ENCODE results near the gene ZBED2. TPM values are rescaled to one million over a fixed set of nuclear protein-coding genes. Genes with fewer than 3 reads are reported as not detected.

ZBED2 gene
- polyA plus RNA-seq, 6 donors from 2014 or later, result 0.12 to 4.9 (median 1.4) TPM

DNA sequence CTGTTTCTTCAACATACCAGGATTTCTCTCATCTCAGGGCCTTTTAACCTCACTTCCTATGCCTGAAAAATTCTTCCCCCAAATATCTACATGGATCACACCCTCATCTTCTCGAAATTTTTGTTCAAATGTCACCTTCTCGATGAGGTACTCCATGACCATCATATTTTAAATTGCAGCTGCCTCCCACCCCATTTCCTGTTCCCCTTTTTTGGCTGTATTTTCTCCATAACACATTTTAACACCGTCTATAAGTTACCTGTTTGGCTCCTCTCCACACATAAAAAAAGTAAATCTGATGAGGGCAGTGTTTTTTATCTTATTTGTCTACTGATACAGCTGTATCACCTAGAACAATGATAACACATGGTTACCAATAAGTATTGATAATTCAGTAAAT is 20.7 kb upstream of the ZBED2 start:
- ATAC-seq (ENCODE audit: low read depth in 2 of 2), result peak; percentile 53 to 57
- peak overlapping the region in 4 of 6 donors; percentile 46 to 86 (median 54) for H3K27ac Mint-ChIP-seq
- H3K4me1 Mint-ChIP-seq, result peaks cover 19 to 36% (median 23%) of the 10 kb centered on the region in 3 donors
- peaks cover 0 to 5% (median 1%) of the 10 kb centered on the region in 7 donors for H3K9me3 Mint-ChIP-seq
- no peaks in the 10 kb centered on the region for H3K36me3 Mint-ChIP-seq
- no peak for DNase-seq
- no peaks in the 10 kb centered on the region for H3K27me3 Mint-ChIP-seq
- peak overlapping the region in 4 of 8 donors; percentile 0 to 57 (median 38) for H3K4me3 Mint-ChIP-seq

DNA sequence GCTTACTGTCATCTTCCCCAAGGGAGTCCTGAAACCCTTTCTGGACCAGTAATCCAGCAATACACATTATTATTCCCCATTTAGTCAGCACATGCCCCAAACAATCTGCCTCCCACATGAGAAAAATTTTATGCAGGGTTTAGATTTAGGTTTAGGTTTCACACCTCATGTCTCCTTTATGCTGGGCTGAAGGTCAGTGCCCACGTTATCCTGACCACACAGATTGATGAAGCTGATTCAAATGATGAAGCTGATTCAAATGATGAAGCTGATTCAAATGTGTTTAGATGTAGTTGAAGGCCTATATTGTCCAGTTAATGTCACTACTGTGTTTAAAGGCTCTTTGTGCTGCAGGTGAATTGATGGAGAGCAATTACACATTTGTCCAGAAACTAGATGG is 18.1 kb upstream of the ZBED2 start:
- H3K4me1 Mint-ChIP-seq, result peaks cover 32 to 47% (median 37%) of the 10 kb centered on the region in 3 donors
- peaks cover 0 to 5% (median 1%) of the 10 kb centered on the region in 7 donors for H3K9me3 Mint-ChIP-seq
- no peaks in the 10 kb centered on the region for H3K27me3 Mint-ChIP-seq
- no peaks in the 10 kb centered on the region for H3K36me3 Mint-ChIP-seq
- no peak overlapping the region for H3K27ac Mint-ChIP-seq
- ATAC-seq (ENCODE audit: low read depth in 2 of 2), result no peak
- no peak overlapping the region for H3K4me3 Mint-ChIP-seq
- DNase-seq, result no peak

DNA sequence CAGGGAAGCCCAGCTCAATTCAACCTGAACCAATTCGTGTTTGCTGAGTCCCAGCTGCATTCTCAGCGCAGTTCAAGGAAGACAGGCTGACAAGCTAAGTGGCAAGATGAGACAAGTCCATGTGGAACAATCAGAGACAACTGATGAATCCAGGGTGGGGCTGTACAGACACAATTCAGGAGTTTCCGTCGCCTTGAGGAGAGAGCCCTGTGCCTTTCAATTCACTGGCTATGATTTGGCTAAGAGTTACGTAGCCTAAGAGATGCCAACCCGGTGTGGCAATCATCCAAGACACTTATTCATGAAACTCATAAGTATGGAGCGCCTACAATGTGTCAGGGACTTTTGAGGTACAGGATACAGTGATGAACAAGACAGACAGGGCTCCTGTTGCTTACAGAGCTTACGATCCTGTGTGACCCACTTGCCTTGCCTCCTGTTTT is 15.5 kb upstream of the ZBED2 start:
- Mint-ChIP-seq H3K36me3 (no peaks in the 10 kb centered on the region), H3K9me3 (peaks cover 0 to 4% (median 0%) of the 10 kb centered on the region in 7 donors), H3K4me3 (peak overlapping the region in 6 of 8 donors; percentile 57 to 72 (median 66)), H3K27ac (peak overlapping the region in 5 of 6 donors; percentile 40 to 94 (median 67)), H3K27me3 (no peaks in the 10 kb centered on the region), H3K4me1 (peaks cover 19 to 33% (median 27%) of the 10 kb centered on the region in 3 donors)
- no peak for DNase-seq
- peak; percentile 26 to 44 for ATAC-seq (ENCODE audit: low read depth in 2 of 2)

DNA sequence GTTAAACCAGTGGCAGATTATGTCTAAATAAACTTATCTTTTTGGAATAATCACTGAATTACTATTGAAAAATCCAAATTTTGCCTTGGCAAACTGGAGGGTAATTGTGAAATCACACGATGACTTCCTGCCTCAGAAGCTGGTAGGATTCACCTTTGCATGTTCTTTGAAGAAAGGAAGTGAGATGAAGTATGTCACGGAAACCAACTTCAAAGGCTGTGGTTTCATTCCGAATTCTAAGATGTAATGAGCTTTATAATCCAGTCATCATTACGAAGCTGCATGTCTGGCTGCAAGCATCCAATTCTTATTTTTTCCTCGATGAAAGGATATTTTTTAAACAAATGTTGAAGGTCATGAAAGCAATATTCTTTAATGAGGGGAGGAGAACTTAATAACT is 15.0 kb upstream of the ZBED2 start:
- no peaks in the 10 kb centered on the region for H3K27me3 Mint-ChIP-seq
- peak overlapping the region; percentile 6 to 94 (median 59) for H3K27ac Mint-ChIP-seq
- no peaks in the 10 kb centered on the region for H3K36me3 Mint-ChIP-seq
- ATAC-seq (ENCODE audit: low read depth in 2 of 2) (peak; percentile 90 to 96), DNase-seq (peak; percentile 22)
- peaks cover 16 to 29% (median 24%) of the 10 kb centered on the region in 3 donors for H3K4me1 Mint-ChIP-seq
- peaks cover 0 to 3% (median 0%) of the 10 kb centered on the region in 7 donors for H3K9me3 Mint-ChIP-seq
- H3K4me3 Mint-ChIP-seq, result peak overlapping the region in 6 of 8 donors; percentile 57 to 72 (median 66)

DNA sequence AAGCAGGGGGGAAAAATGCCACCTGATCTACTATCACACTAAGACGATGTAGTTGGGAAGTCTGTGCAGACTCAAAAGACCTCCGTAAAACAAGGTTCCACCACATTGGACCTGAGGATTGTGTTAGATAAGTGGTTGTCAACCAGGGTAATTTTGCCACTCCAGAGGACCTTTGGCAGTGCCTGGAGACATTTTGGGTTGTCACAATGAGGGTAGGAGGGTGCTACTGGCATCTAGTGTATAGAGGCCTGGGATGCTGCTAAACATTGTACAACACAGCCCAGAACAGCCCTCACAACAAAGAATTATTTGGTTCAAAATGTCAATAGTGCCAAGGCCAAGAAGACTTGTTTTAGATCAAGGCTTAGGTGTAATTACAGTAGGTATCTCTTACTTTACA is 14.6 kb upstream of the ZBED2 start:
- no peaks in the 10 kb centered on the region for H3K36me3 Mint-ChIP-seq

DNA sequence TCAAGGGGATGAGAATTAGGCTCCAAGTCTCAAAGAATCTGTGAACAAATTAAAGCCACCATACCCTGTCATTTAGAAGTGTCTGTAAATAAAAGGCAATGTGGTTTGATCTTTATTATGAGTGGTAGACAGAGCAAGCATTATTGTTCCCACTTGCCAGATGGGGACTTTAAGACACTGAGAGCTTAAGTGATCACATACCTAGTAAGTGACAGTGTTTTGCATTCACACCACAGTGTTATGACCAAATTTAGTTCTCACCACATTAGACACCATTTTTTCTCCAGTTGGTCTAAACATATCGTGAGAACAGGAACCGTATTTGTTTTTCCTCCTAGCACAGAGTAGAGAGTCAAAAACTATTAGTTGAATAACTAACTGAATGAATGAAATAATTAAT is 13.2 kb upstream of the ZBED2 start:
- DNase-seq (no peak), ATAC-seq (ENCODE audit: low read depth in 2 of 2) (peak in 1 of 2 donors; percentile 26)
- Mint-ChIP-seq H3K27ac (no peak overlapping the region), H3K36me3 (no peaks in the 10 kb centered on the region), H3K9me3 (no peaks in the 10 kb centered on the region), H3K27me3 (no peaks in the 10 kb centered on the region), H3K4me3 (no peak overlapping the region), H3K4me1 (peaks cover 31 to 33% (median 31%) of the 10 kb centered on the region in 3 donors)

More for the DNA sequence above, 14.6 kb upstream of the ZBED2 start:
- H3K27me3 Mint-ChIP-seq, result no peaks in the 10 kb centered on the region
- DNase-seq (no peak), ATAC-seq (ENCODE audit: low read depth in 2 of 2) (no peak)
- peak overlapping the region in 1 of 6 donors; percentile 40 for H3K27ac Mint-ChIP-seq
- H3K4me1 Mint-ChIP-seq, result peaks cover 18 to 24% (median 21%) of the 10 kb centered on the region in 3 donors
- H3K9me3 Mint-ChIP-seq, result no peaks in the 10 kb centered on the region
- peak overlapping the region in 1 of 8 donors; percentile 61 for H3K4me3 Mint-ChIP-seq

DNA sequence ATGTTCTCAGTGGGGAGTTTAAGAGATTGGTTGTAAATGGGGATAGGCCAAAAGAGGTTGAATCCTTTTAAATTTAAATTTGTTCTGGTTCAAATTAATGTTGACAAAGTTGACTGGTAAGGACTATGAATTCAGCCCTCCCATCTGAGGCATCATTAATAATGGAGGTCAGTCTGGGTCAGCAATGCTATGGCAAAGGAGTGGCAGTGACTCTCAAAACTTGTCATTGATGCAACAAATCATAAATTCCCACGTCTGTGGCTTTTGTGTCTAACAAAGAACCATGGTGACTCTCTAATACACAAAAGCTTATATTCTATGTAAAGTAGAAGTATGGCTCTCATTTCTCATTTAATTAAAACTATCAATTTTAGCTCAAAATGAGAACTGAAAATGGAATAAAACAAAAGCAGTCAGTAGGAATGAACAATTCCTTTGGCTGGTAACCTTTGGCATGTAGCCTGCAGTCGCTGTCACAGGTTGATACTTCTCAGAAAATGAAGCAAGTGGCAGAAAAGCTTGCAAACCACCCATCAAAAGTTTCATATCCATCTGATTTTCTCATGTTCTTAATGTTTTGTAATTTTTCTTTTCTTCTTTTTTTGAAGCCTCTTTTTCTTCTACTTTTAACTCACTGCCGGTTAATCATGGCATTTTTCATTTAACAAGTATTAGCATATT is 12.2 kb upstream of the ZBED2 start:
- no peak for DNase-seq
- H3K27me3 Mint-ChIP-seq, result no peaks in the 10 kb centered on the region
- H3K9me3 Mint-ChIP-seq, result no peaks in the 10 kb centered on the region
- H3K36me3 Mint-ChIP-seq, result no peaks in the 10 kb centered on the region
- H3K27ac Mint-ChIP-seq, result no peak overlapping the region
- H3K4me1 Mint-ChIP-seq, result peaks cover 32 to 36% (median 36%) of the 10 kb centered on the region in 3 donors
- ATAC-seq (ENCODE audit: low read depth in 2 of 2), result no peak
- no peak overlapping the region for H3K4me3 Mint-ChIP-seq

DNA sequence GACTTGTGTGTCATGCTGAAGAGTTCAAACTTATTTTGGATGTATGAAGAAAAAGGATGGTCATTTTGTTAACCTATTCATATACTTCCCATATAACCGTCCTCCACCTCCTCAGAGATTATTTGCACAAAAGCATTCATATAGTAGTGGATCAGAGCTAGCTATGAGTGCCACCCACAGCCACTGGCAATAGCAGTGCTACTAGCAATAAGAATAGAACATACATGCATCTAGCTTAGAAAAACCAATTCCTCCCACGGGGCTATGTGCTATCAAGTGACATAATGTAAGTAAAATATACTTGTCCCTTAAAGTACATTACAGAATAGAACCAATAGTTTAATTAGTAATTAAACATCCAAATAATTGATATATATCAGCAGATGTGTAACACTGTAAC is 10.3 kb upstream of the ZBED2 start:
- peaks cover 20 to 30% (median 21%) of the 10 kb centered on the region in 3 donors for H3K4me1 Mint-ChIP-seq
- DNase-seq, result no peak
- H3K9me3 Mint-ChIP-seq, result no peaks in the 10 kb centered on the region
- no peak for ATAC-seq (ENCODE audit: low read depth in 2 of 2)
- H3K27me3 Mint-ChIP-seq, result no peaks in the 10 kb centered on the region
- H3K27ac Mint-ChIP-seq, result no peak overlapping the region
- H3K4me3 Mint-ChIP-seq, result no peak overlapping the region
- no peaks in the 10 kb centered on the region for H3K36me3 Mint-ChIP-seq

DNA sequence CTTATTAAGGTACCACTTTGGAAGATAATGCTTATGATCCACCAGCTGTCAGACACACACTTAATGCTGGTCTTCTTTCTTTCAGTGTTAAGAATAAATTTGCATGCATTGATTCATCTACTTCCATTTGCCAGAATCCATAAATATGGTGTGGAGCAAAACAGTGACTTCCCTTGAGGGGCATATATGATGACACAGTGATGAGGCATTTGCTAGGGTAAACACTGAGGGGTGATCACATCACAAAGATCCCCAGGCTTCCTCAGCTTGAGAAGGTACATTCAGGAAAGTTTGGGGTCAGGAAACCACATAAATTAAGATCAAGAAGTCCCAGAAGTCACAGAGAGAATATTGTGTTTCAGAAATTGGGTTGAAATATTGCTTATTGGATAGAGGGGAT is 9.9 kb upstream of the ZBED2 start:
- Mint-ChIP-seq H3K27me3 (no peaks in the 10 kb centered on the region), H3K27ac (peak overlapping the region in 2 of 6 donors; percentile 6 to 27), H3K4me3 (no peak overlapping the region), H3K9me3 (no peaks in the 10 kb centered on the region), H3K36me3 (no peaks in the 10 kb centered on the region), H3K4me1 (peaks cover 16 to 25% (median 16%) of the 10 kb centered on the region in 3 donors)
- DNase-seq, result no peak
- ATAC-seq (ENCODE audit: low read depth in 2 of 2), result no peak

DNA sequence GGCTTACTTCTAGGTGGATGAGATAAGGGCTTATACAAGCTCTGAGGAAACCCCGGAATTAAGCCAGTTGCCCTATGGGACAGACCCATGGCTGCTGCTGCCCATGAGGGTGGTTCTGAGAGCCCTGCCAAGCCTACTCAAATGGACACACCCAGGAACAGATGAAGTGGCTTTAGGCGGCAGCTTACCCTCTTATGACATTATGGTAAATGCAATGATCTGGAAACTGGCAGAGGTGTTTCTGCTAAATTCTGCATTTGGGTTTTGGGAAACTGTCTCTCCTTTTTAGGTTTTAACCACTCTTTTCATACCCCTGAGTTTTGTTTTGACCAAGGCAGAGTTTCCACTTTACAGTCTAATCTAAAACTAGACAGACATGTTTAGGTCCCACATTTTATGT is 9.0 kb upstream of the ZBED2 start:
- peak in 1 of 2 donors; percentile 14 for ATAC-seq (ENCODE audit: low read depth in 2 of 2)
- Mint-ChIP-seq H3K27me3 (no peaks in the 10 kb centered on the region), H3K9me3 (no peaks in the 10 kb centered on the region), H3K36me3 (no peaks in the 10 kb centered on the region), H3K27ac (peak overlapping the region in 2 of 6 donors; percentile 27 to 29), H3K4me3 (peak overlapping the region in 1 of 8 donors; percentile 63), H3K4me1 (peaks cover 14 to 21% (median 15%) of the 10 kb centered on the region in 3 donors)
- DNase-seq, result no peak

DNA sequence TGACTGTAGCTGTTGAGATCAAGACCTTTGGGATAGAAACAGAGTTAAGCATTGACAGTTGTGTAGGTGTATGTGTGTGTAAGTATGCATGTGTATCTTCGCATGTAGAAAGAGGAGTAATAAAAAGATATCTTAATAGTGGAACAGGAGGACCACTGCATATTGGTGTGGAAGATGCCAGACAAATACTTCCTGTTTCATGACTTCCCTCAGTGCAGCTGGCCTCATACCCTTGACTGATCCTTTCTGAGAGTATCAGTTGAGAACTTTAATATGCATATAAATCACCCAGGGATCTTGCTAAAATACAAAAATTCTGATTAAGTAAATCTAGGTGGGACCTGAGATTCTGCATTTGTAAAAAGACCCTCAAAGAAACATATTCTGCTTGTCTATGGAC is 8.5 kb upstream of the ZBED2 start:
- H3K9me3 Mint-ChIP-seq, result no peaks in the 10 kb centered on the region
- ATAC-seq (ENCODE audit: low read depth in 2 of 2) (peak; percentile 77 to 82), DNase-seq (peak; percentile 11)
- H3K27me3 Mint-ChIP-seq, result no peaks in the 10 kb centered on the region
- peak overlapping the region in 5 of 6 donors; percentile 4 to 64 (median 34) for H3K27ac Mint-ChIP-seq
- H3K4me1 Mint-ChIP-seq, result peaks cover 11 to 21% (median 15%) of the 10 kb centered on the region in 3 donors
- H3K4me3 Mint-ChIP-seq, result peak overlapping the region in 2 of 8 donors; percentile 2 to 63
- H3K36me3 Mint-ChIP-seq, result no peaks in the 10 kb centered on the region

DNA sequence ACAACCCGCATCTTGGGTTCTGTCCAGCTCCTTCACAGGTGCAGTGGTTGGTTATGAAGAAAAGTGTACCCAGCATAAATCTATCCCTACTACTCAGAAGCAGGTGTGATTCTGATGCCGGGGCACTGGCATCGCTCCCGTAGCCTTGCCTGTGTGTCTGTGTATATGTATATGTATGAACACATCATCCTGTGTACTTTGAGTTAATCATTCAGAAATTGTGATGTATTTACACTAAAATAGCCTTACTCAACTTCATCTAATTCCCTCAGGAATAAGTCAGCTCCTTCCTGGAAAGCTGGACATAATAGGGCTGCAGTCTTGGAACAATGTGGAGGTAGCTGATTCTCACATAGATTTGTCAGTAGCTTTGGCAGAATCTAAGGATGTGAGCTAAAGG is 6.7 kb upstream of the ZBED2 start:
- ATAC-seq (ENCODE audit: low read depth in 2 of 2) (no peak), DNase-seq (no peak)
- no peak overlapping the region for H3K4me3 Mint-ChIP-seq
- H3K9me3 Mint-ChIP-seq, result no peaks in the 10 kb centered on the region
- peaks cover 11 to 21% (median 15%) of the 10 kb centered on the region in 3 donors for H3K4me1 Mint-ChIP-seq
- no peak overlapping the region for H3K27ac Mint-ChIP-seq
- no peaks in the 10 kb centered on the region for H3K27me3 Mint-ChIP-seq
- H3K36me3 Mint-ChIP-seq, result no peaks in the 10 kb centered on the region

DNA sequence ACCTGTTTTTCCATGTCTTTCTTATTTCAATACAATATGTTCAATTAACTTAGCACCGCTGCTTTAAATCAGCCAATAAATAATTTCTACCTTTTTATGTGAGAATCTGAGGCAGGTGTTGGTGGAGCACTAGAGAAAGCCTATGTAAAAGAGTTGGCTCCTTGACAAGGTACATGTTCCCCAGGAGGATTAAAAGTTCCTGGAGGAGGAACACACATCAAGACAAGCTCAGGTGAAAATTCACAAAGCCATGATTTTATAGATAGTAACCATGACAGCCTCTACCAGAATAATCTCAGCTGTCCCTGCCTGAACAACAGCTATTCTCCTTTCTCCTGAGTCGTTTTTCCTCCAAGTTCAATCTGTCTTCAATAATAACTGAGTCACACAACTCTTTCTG is 3.4 kb upstream of the ZBED2 start:
- Mint-ChIP-seq H3K27me3 (no peaks in the 10 kb centered on the region), H3K4me3 (no peak overlapping the region), H3K36me3 (no peaks in the 10 kb centered on the region), H3K9me3 (no peaks in the 10 kb centered on the region), H3K27ac (no peak overlapping the region), H3K4me1 (peaks cover 22 to 29% (median 24%) of the 10 kb centered on the region in 3 donors)
- ATAC-seq (ENCODE audit: low read depth in 2 of 2) (no peak), DNase-seq (no peak)

DNA sequence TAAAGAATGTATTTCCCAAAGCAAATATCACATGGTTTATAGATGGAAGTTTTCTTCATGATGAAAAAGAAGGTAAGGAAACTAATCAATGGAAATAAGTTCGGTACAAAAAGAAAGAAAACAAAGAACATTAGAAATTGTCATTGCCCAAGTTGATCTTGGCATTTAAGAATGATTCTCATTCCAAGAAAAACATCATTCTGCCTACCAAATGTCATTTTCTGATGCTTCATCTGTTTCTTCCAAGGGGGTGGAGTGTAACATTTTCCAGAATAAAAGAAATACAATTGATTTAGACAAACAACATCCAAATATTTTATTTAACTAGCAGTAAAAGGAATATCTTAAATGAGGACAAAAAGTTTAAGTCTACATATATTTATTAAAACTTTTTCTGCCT is 3.0 kb upstream of the ZBED2 start:
- Mint-ChIP-seq H3K4me3 (no peak overlapping the region), H3K36me3 (no peaks in the 10 kb centered on the region), H3K9me3 (no peaks in the 10 kb centered on the region), H3K27me3 (no peaks in the 10 kb centered on the region), H3K4me1 (peaks cover 19 to 24% (median 23%) of the 10 kb centered on the region in 3 donors), H3K27ac (no peak overlapping the region)
- no peak for ATAC-seq (ENCODE audit: low read depth in 2 of 2)
- no peak for DNase-seq

Data from naive B cell (primary cell).